ENCODE measurements around the gene KLF4. TPM values are rescaled to one million over a fixed set of nuclear protein-coding genes. Genes with fewer than 3 reads are reported as not detected.

KLF4 gene
- polyA plus RNA-seq, 3 donors = 36.6 to 512 (median 37.2) TPM

DNA sequence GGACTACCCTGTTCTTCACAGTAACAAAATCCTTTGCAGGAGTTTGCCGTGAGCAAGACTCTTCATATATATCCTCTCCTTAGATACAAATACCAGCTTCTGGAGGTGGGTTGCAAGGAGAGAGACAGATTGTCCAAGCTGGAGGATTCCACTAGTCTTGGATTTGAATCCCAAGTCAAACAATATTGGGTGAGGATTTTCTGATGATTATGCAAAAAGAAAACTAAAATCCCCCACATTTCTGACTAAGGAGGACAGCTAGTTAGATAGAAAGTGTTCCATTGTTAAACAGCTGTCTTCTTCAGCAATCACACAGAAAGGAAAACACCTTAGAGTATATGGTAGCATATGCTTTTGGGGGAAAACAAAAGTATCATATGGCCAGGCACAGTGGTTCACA, 54.2 kb downstream of the KLF4 start:
- TF ChIP-seq, protein P1, sequence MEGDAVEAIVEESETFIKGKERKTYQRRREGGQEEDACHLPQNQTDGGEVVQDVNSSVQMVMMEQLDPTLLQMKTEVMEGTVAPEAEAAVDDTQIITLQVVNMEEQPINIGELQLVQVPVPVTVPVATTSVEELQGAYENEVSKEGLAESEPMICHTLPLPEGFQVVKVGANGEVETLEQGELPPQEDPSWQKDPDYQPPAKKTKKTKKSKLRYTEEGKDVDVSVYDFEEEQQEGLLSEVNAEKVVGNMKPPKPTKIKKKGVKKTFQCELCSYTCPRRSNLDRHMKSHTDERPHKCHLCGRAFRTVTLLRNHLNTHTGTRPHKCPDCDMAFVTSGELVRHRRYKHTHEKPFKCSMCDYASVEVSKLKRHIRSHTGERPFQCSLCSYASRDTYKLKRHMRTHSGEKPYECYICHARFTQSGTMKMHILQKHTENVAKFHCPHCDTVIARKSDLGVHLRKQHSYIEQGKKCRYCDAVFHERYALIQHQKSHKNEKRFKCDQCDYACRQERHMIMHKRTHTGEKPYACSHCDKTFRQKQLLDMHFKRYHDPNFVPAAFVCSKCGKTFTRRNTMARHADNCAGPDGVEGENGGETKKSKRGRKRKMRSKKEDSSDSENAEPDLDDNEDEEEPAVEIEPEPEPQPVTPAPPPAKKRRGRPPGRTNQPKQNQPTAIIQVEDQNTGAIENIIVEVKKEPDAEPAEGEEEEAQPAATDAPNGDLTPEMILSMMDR (IDR thresholded peaks at IDR 0.05) = no peak
- Mint-ChIP-seq H3K27ac (no peak overlapping the region), H3K9me3 (no peaks in the 10 kb centered on the region), H3K4me3 (no peak overlapping the region), H3K4me1 (peaks cover 4% of the 10 kb centered on the region), H3K27me3 (ENCODE audit: low read depth in 3 of 3) (peaks cover 9 to 14% (median 10%) of the 10 kb centered on the region in 3 donors), H3K36me3 (no peaks in the 10 kb centered on the region)
- Histone ChIP-seq H2AFZ (ENCODE audit: insufficient read depth, low read depth, low read length, poor library complexity, severe bottlenecking) (no peak overlapping the region), H3K79me2 (ENCODE audit: insufficient read depth, low read length) (no peaks in the 10 kb centered on the region), H3K36me3 (replicated peaks in 1 of 2; ENCODE audit: control insufficient read depth in 1 of 2, insufficient read depth in 2 of 2, low read length in 2 of 2) (no peaks in the 10 kb centered on the region), H3K4me2 (replicated peaks; ENCODE audit: extremely low read depth, low read length, poor library complexity, severe bottlenecking) (no peak overlapping the region), H4K20me1 (ENCODE audit: insufficient read depth, low read length) (no peaks in the 10 kb centered on the region), H3K4me1 (ENCODE audit: control insufficient read depth in 1 of 2, insufficient read depth in 2 of 2, low read length in 2 of 2) (no peaks in the 10 kb centered on the region), H3K9ac (ENCODE audit: insufficient read depth, low read length, poor library complexity, severe bottlenecking) (no peak overlapping the region), H3K9me3 (replicated peaks in 1 of 2; ENCODE audit: control insufficient read depth in 1 of 2, insufficient read depth in 1 of 2, low read length in 2 of 2) (no peaks in the 10 kb centered on the region), H3K27me3 (ENCODE audit: control insufficient read depth in 2 of 2, insufficient read depth in 2 of 2, low read length in 2 of 2) (peaks cover 0 to 2% of the 10 kb centered on the region in 2 donors), H3K4me3 (replicated peaks in 1 of 3; ENCODE audit: low read depth in 2 of 3, low read length in 3 of 3) (no peak overlapping the region), H3K27ac (ENCODE audit: low read depth in 1 of 2, low read length in 2 of 2) (no peak overlapping the region)
- intact Hi-C loops (cut with micrococcal nuclease) = no loop called here
- no peak for DNase-seq
- no CpG with 5 or more reads among the region's 1 CpG for WGBS (ENCODE audit: insufficient coverage)

Small RNA genes within 50 kb of the gene (small RNA-seq; reads per million reads assigned to genes)
- gene HMGN2P32 (ENCODE audit: insufficient read length, low read depth) (not detected), gene RNU6-492P (ENCODE audit: insufficient read length, low read depth) (not detected)

Other genes starting within 250 kb of the KLF4 start
- gene RAD23B, start 206.5 kb downstream of the KLF4 start, polyA plus RNA-seq = 10 to 100 TPM; 21.6 to 50.0 (median 24.7) TPM

All from CD14-positive monocyte (primary cell).